Aorta (tissue), 5 donors: ENCODE measurements around the gene GPA33. TPM values are rescaled to one million over a fixed set of nuclear protein-coding genes. Genes with fewer than 3 reads are reported as not detected.

ENCODE experiments used
- ATAC-seq: fragments of 200-7000 bp; cut with Tn5 transposase; one replicate; pipeline ENCODE4 v1.9.1; 2022; ENCODE audit warnings: moderate library complexity; ENCODE audit not compliant: low FRiP score
- DNase-seq, 2 donors: peaks; one replicate each; pipeline ENCODE4 v3.0.0-alpha.2; 2020
- H3K27ac ChIP-seq, 2 donors: one replicate each; pipeline ENCODE4 v1.5.1; 2013; ENCODE audit warnings: low read length in 2 of 2, mild to moderate bottlenecking in 2 of 2, moderate library complexity in 2 of 2, control low read depth in 1 of 2, inconsistent platforms in 1 of 2, low read depth in 1 of 2
- H3K27me3 ChIP-seq, 2 donors: one replicate each; pipeline ENCODE4 v1.6.1; 2013; ENCODE audit warnings: control low read depth in 1 of 2, low read length in 1 of 2, mild to moderate bottlenecking in 1 of 2, moderate library complexity in 1 of 2; ENCODE audit not compliant: insufficient read depth in 2 of 2, control insufficient read depth in 1 of 2
- H3K36me3 ChIP-seq, 2 donors: one replicate each; pipeline ENCODE4 v1.6.1; 2013; ENCODE audit warnings: control low read depth in 1 of 2, low read length in 1 of 2, mild to moderate bottlenecking in 1 of 2; ENCODE audit not compliant: insufficient read depth in 2 of 2, control insufficient read depth in 1 of 2
- H3K4me1 ChIP-seq, 2 donors: one replicate each; pipeline ENCODE4 v1.6.1; 2013; ENCODE audit warnings: low read length in 2 of 2, control low read depth in 1 of 2, mild to moderate bottlenecking in 1 of 2, moderate library complexity in 1 of 2; ENCODE audit not compliant: insufficient read depth in 2 of 2, control insufficient read depth in 1 of 2
- H3K4me3 ChIP-seq, 2 donors: one replicate each; pipeline ENCODE4 v1.5.1; 2013; ENCODE audit warnings: low read length in 2 of 2, control low read depth in 1 of 2, mild to moderate bottlenecking in 1 of 2
- H3K9me3 ChIP-seq: one replicate; pipeline ENCODE4 v1.6.1; 2013; ENCODE audit warnings: mild to moderate bottlenecking, low read length; ENCODE audit not compliant: control insufficient read depth
- WGBS, 2 donors: extraction: QIAGEN DNeasy Blood & Tissue Kit; methylation state at CpG; one replicate each; pipeline ENCODE4 v1.1.7; 2013; 5-methylcytosine and 5-hydroxymethylcytosine counted together
- intact Hi-C, 2 donors: fragments of 100-400 bp; cut with DNase I; formaldehyde crosslinking; loops; one replicate each; pipeline versions ENCODE4 v1.14.2 to v1.15.0; 2022
- polyA plus RNA-seq, 2 donors: library from polyadenylated mRNA; stranded (reverse); fragments of 200-250 nt; gene quantifications; one replicate each; pipeline ENCODE4 v1.2.3, GENCODE V29; 2013
- total RNA-seq, 2 donors: library from RNA; stranded (reverse); fragmentation: NEBNext Ultra II Directional; extraction: Animal tissue kit (Norgen Biotek cat#: 25700); gene quantifications; one replicate each; pipeline ENCODE4 v1.2.1, GENCODE V29; 2021
- donor health status: healthy with polysubstance abuse.
- donor health status: Bipolar disorder and iron deficiency.
- donor health status: DM: no; HTN: no; CAD: no.
- donor health status: DM: no; HTN: no; CAD: no.
- donor health status: DM: yes; HTN: yes; CAD: no.

Gene GPA33
- total and polyA plus RNA-seq, 4 donors = 0.20 to 8.9 TPM; not detected in 2

DNA sequence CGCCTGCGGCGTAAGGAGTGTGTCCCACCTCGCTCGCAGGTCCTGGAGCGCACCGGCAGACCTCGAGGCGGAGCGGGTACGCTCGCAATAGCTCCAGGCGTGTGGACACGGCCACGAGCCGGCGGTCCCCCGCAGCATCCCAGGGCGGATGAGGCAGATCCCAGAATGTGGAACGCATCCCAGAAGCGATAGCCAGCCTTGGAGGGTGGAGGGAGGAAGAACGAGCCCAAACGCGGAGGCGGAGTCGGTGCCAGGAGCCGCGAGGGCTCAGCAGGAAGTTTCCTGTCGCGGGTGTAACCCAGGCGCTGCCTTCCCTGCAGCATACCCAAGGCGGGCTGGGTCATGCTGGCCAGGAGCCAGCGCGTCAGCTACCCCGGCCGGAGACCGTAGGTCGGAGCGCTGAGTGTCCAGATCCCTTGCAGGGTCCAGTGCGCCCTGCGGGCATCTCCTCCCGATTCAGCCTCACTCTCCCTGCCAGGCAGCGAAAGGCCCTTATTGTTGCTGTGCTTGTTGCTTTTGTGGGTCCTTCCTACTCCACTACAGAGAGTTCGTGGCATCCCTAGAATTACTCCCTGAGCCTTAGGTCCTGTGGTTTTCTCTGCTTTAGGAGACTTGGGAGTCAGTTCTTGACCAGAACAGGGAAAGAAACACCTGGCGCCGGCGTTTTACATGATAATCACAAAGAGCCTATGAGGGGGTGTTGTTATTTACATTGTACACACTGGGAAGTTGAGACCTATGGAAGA is 31.4 kb upstream of the GPA33 start:
- ATAC-seq (peak; percentile 74), DNase-seq (peak; percentile 62 to 81)
- no peak overlapping the region for H3K4me3 ChIP-seq
- H3K36me3 ChIP-seq = peaks cover 0 to 10% of the 10 kb centered on the region in 2 donors
- intact Hi-C loops = no loop called here
- H3K9me3 ChIP-seq = no peaks in the 10 kb centered on the region
- H3K27ac ChIP-seq = no peak overlapping the region
- WGBS, 2 donors = 69 to 71% methylated on average over 47 of the region's 47 CpGs
- H3K27me3 ChIP-seq = no peaks in the 10 kb centered on the region
- H3K4me1 ChIP-seq = no peaks in the 10 kb centered on the region

DNA sequence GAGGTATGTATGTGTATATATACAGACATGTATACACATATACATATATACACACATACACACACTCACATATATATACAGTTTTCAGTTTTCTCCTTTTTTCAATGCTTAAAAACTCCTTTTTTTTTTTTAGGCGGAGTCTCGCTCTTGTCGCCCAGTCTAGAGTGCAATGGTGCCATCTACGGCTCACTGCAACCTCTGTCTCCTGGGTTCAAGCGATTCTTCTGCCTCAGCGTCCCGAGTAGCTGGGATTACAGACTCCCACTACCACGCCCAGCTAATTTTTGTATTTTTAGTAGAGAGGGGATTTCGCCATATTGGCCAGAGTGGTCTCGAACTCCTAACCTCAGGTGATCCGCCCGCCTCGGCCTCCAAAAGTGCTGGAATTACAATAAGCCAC is 30.7 kb upstream of the GPA33 start:
- no peaks in the 10 kb centered on the region for H3K9me3 ChIP-seq
- DNase-seq = no peak
- ATAC-seq = no peak
- H3K4me1 ChIP-seq = no peaks in the 10 kb centered on the region
- intact Hi-C loops = no loop called here
- peaks cover 0 to 8% of the 10 kb centered on the region in 2 donors for H3K36me3 ChIP-seq
- no peak overlapping the region for H3K4me3 ChIP-seq
- 87 to 89% methylated on average over 13 of the region's 13 CpGs for WGBS, 2 donors
- no peaks in the 10 kb centered on the region for H3K27me3 ChIP-seq
- H3K27ac ChIP-seq = no peak overlapping the region

DNA sequence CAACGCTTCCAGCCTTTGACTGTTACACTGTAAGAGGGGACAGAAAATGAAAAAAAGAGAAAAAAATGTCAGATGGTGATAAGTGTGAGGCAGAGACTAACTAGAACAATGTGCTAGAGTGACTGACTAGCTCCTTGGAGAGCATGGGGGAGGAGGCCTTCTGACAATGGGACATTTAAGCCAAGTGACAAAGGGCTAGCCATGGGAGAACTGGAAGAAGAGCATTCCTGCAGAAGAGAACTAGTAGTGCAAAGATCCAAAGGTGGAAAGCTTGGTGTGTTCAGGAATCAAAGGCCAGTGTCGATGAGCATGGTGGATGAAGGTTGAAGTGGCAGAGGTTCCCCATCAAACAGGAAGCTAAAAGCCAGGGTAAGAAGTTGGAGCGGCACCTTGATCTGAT is 29.5 kb upstream of the GPA33 start:
- DNase-seq = no peak
- WGBS, 2 donors = 89 to 91% methylated on average over 3 of the region's 3 CpGs
- intact Hi-C loops = no loop called here
- Histone ChIP-seq H3K4me1 (no peaks in the 10 kb centered on the region), H3K27ac (no peak overlapping the region), H3K9me3 (no peaks in the 10 kb centered on the region), H3K27me3 (no peaks in the 10 kb centered on the region), H3K36me3 (peaks cover 0 to 8% of the 10 kb centered on the region in 2 donors), H3K4me3 (no peak overlapping the region)
- no peak for ATAC-seq

DNA sequence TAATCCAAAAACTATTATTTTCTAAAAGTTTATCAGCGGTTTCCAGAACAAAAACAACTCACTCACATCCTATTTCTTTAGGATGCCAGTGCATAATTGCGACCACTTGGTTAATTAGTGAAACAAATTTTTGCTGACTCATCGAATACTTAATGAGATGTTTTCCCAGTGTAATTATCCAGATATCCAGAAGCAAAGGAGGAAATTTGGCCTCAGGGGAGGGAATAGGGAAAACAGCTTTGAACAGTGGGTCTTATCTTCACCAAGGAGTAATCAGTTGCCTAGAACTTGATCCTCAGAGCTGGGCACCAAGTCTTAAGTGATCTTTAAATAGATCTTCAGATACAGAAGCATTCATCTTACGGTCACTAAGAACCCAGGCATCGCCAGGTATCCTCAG is 28.0 kb upstream of the GPA33 start:
- 90% methylated on average over 5 of the region's 5 CpGs for WGBS, 2 donors
- peaks cover 4 to 11% of the 10 kb centered on the region in 2 donors for H3K36me3 ChIP-seq
- H3K27me3 ChIP-seq = no peaks in the 10 kb centered on the region
- ATAC-seq (no peak), DNase-seq (no peak)
- intact Hi-C loops = no loop called here
- no peak overlapping the region for H3K4me3 ChIP-seq
- no peak overlapping the region for H3K27ac ChIP-seq
- H3K9me3 ChIP-seq = no peaks in the 10 kb centered on the region
- H3K4me1 ChIP-seq = no peaks in the 10 kb centered on the region

DNA sequence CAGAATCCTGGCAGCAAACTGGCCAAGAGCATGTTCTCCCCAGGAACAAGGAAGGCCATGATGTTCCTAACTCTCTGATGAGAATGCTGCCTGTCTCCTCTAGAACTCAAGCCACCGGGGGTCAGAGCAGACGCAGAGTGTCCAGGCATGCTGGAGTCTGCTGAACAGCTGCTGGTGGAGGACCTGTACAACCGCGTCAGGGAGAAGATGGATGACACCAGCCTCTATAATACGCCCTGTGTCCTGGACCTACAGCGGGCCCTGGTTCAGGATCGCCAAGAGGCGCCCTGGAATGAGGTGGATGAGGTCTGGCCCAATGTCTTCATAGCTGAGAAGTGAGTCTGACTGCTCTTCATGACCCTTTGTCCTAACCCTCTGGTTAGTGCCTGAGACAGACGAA is 27.0 kb upstream of the GPA33 start:
- no peak overlapping the region for H3K27ac ChIP-seq
- ATAC-seq (no peak), DNase-seq (no peak)
- WGBS, 2 donors = 94 to 96% methylated on average over 9 of the region's 9 CpGs
- H3K9me3 ChIP-seq = no peaks in the 10 kb centered on the region
- intact Hi-C loops = no loop called here
- H3K4me1 ChIP-seq = no peaks in the 10 kb centered on the region
- no peak overlapping the region for H3K4me3 ChIP-seq
- peaks cover 4 to 11% of the 10 kb centered on the region in 2 donors for H3K36me3 ChIP-seq
- no peaks in the 10 kb centered on the region for H3K27me3 ChIP-seq

DNA sequence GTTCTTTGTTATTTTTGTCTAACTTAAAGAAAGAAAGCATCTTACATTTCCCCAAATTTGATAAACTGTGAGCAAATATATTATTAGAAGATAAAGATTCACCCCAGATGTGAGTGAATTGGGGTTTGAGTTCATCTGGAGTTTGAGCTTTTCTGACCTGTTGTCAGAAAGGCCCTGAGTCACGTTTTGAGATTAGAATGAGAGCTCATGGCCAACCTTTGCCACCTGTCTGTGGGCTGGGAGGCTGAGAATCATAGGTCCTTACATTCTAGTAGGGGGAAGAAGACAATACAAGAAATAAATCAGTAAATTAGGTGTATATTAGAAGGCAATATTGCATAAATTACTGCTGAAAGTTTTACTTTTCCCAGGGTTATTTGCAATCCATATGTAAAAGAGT is 26.0 kb upstream of the GPA33 start:
- ATAC-seq (no peak), DNase-seq (no peak)
- Histone ChIP-seq H3K27me3 (no peaks in the 10 kb centered on the region), H3K4me3 (no peak overlapping the region), H3K36me3 (peaks cover 4 to 11% of the 10 kb centered on the region in 2 donors), H3K27ac (no peak overlapping the region), H3K4me1 (no peaks in the 10 kb centered on the region), H3K9me3 (no peaks in the 10 kb centered on the region)
- WGBS, 2 donors = 48 to 53% methylated on average over 1 of the region's 1 CpG
- intact Hi-C loops = no loop called here

DNA sequence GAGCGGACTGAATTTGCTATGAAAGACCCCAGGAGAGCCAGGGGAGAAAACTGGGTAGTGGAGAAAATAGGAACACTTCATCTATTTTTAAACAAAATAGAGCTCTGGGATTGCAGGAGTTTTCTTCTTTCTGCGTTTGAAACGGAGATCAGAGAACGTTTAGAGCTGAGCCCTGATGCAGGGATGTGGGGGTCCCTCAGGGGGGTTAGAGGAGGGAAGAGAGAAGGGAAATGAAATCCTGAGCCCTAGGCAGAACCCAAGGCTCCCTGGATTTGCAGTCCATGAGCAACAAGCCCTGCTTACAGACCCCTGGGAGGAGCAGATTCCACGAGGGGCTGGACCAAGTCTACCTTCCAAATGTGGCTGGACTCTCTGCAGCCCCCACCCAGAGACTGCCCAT is 25.5 kb upstream of the GPA33 start:
- intact Hi-C loops = no loop called here

DNA sequence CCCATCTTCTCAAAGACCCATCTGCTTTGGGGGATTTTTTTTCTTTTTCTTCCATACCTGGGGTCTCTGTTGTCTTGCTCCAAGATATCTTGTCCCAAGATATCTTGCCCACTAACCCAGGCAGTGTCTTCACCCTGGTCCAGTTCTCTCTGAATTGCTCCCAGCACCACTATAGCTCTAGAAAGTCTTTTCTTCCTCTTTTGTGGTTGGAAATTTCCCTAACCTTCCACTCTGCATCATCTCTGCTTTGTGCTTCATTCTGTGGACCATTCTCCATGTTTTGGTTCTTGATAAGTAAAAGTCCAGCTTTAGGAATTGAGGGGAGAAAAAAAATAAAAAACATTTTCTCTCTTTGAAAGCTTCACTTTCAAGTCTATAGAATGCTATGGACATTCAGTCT is 24.5 kb upstream of the GPA33 start:
- intact Hi-C loops = no loop called here
- no peak overlapping the region for H3K4me3 ChIP-seq
- H3K4me1 ChIP-seq = no peaks in the 10 kb centered on the region
- ATAC-seq (no peak), DNase-seq (no peak)
- no peaks in the 10 kb centered on the region for H3K27me3 ChIP-seq
- no peaks in the 10 kb centered on the region for H3K9me3 ChIP-seq
- H3K36me3 ChIP-seq = peaks cover 4 to 11% of the 10 kb centered on the region in 2 donors
- H3K27ac ChIP-seq = no peak overlapping the region

More for the DNA sequence above, 25.5 kb upstream of the GPA33 start:
- Histone ChIP-seq H3K27me3 (no peaks in the 10 kb centered on the region), H3K36me3 (peaks cover 4 to 11% of the 10 kb centered on the region in 2 donors), H3K4me3 (no peak overlapping the region), H3K9me3 (no peaks in the 10 kb centered on the region), H3K4me1 (no peaks in the 10 kb centered on the region), H3K27ac (no peak overlapping the region)
- ATAC-seq (no peak), DNase-seq (no peak)
- 46 to 47% methylated on average over 5 of the region's 5 CpGs for WGBS, 2 donors

DNA sequence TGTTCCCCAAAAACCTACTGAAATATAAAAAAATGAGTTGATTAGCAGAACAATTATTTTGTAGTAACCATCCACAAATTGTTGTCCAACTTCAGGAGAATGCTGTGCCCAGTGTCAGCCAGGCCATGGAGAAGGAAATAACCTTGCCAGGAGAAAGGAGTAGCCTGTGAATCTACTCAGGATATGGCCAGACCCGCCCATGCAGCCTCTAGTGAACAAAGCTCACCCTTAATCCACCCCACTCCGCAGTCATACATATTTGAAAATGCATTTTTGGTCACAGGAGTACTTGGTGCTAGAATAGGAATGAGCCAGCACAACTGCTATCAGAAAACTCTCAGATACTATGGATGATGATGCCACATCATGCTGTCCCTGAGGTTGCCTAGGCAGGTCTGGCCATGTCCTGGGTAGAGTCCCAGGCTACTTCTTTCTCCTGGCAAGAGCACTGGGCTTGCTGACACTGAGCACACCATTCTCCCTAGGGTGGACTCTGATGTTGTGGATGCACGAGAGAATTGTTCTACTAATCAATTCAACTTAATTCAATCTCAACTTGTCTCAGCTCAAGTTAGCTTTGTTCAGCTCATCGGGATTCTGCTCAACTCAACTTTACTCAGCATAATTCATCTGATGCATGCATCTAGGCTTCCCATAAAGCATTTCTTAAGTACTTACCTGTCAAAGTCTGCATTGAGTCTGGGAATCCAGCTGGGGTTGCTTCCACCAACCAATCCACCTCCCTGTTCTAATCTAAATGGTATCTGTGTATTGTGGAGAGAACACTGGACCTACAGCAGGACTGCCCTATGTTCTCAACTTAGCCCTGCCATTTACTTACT is 21.9 kb upstream of the GPA33 start:
- 92 to 93% methylated on average over 4 of the region's 4 CpGs for WGBS, 2 donors
- ATAC-seq (no peak), DNase-seq (no peak)
- Histone ChIP-seq H3K4me1 (no peaks in the 10 kb centered on the region), H3K27me3 (no peaks in the 10 kb centered on the region), H3K27ac (no peak overlapping the region), H3K4me3 (no peak overlapping the region), H3K9me3 (no peaks in the 10 kb centered on the region), H3K36me3 (peaks cover 4 to 7% of the 10 kb centered on the region in 2 donors)
- intact Hi-C loops = no loop called here
